Measurements from ENCODE around the gene DAAM1.

DNA sequence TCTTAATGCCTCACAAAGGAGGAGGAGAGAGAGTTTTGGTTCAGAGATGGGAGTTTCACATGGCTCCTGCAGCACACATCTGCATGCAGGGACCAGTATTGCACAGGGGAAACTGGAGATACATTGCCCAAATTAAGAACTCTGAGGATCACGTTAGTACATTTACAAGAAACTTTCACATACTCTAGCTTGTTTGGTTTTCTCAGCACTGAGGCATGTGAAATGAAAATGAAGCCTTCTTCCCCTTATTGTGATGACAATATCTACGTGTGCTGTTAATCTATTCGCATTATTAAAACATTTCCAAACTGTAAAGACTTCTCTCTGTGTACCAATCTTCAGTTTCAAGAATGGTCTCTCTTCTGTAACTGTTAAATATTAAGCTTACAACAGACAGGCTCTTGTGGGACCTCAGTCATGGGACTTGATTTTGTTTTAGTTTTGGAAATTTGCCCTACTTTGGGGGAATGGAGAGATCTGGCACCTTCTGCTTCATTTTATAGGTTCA lies 124.7 kb downstream of the DAAM1 start:
- TF ChIP-seq, protein P1, sequence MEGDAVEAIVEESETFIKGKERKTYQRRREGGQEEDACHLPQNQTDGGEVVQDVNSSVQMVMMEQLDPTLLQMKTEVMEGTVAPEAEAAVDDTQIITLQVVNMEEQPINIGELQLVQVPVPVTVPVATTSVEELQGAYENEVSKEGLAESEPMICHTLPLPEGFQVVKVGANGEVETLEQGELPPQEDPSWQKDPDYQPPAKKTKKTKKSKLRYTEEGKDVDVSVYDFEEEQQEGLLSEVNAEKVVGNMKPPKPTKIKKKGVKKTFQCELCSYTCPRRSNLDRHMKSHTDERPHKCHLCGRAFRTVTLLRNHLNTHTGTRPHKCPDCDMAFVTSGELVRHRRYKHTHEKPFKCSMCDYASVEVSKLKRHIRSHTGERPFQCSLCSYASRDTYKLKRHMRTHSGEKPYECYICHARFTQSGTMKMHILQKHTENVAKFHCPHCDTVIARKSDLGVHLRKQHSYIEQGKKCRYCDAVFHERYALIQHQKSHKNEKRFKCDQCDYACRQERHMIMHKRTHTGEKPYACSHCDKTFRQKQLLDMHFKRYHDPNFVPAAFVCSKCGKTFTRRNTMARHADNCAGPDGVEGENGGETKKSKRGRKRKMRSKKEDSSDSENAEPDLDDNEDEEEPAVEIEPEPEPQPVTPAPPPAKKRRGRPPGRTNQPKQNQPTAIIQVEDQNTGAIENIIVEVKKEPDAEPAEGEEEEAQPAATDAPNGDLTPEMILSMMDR (IDR thresholded peaks at IDR 0.05) = no peak
- no peak for TF ChIP-seq POLR2A (IDR thresholded peaks at IDR 0.05)
